Kidney epithelial cell (primary cell): ENCODE data around the gene ADAMTS16. TPM values are rescaled to one million over a fixed set of nuclear protein-coding genes. Genes with fewer than 3 reads are reported as not detected.

Experiments used
- DNase-seq: peaks from one replicate; pipeline ENCODE4 v3.0.0-alpha.2; 2010; ENCODE audit warnings: low read depth
- H3K27me3 ChIP-seq: 2 replicates; pipeline ENCODE4 v1.6.0; 2011; ENCODE audit warnings: low read length; ENCODE audit not compliant: control insufficient read depth, insufficient read depth
- H3K36me3 ChIP-seq: 2 replicates; pipeline ENCODE4 v1.5.1; 2011; ENCODE audit warnings: low read length; ENCODE audit not compliant: control insufficient read depth, insufficient read depth
- H3K4me3 ChIP-seq: 2 replicates; pipeline ENCODE4 v1.5.1; 2011; ENCODE audit warnings: low read depth, mild to moderate bottlenecking, control low read depth, low read length
- CTCF ChIP-seq: IDR thresholded peaks from 2 replicates; pipeline ENCODE4 v1.5.1; 2011; ENCODE audit warnings: mild to moderate bottlenecking, moderate library complexity, low read length, control low read depth, inconsistent platforms; ENCODE audit not compliant: insufficient read depth, poor library complexity, severe bottlenecking
- total RNA-seq: library from RNA; depleted of rRNA; stranded (reverse); fragments of >200 nt; gene quantifications from 2 replicates; pipeline ENCODE4 v1.2.3, GENCODE V29; 2015

Gene ADAMTS16
- total RNA-seq, 1 donor from 2014 or later, result 1.8 TPM

GRCh38 chr5:5105531-5105930 lies 34.6 kb upstream of the ADAMTS16 start:
- Histone ChIP-seq H3K4me3 (no peak overlapping the region), H3K27me3 (no peaks in the 10 kb centered on the region), H3K36me3 (no peaks in the 10 kb centered on the region)
- no peak for TF ChIP-seq CTCF
- DNase-seq, result no peak

- no peak overlapping the region for H3K4me3 ChIP-seq
- no peaks in the 10 kb centered on the region for H3K36me3 ChIP-seq
- H3K27me3 ChIP-seq, result no peaks in the 10 kb centered on the region
- no peak for DNase-seq
- no peak for TF ChIP-seq CTCF
Observed at GRCh38 chr5:5116956-5117355, 23.2 kb upstream of the ADAMTS16 start.

GRCh38 chr5:5122776-5123175 lies 17.4 kb upstream of the ADAMTS16 start:
- no peak for TF ChIP-seq CTCF
- DNase-seq, result no peak
- no peak overlapping the region for H3K4me3 ChIP-seq
- no peaks in the 10 kb centered on the region for H3K27me3 ChIP-seq
- H3K36me3 ChIP-seq, result no peaks in the 10 kb centered on the region

GRCh38 chr5:5124231-5124630 lies 15.9 kb upstream of the ADAMTS16 start:
- H3K27me3 ChIP-seq, result no peaks in the 10 kb centered on the region
- no peak overlapping the region for H3K4me3 ChIP-seq
- H3K36me3 ChIP-seq, result no peaks in the 10 kb centered on the region
- no peak for TF ChIP-seq CTCF
- DNase-seq, result no peak

- peak; percentile 64 for DNase-seq
- no peaks in the 10 kb centered on the region for H3K27me3 ChIP-seq
- no peak for TF ChIP-seq CTCF
- no peak overlapping the region for H3K4me3 ChIP-seq
- no peaks in the 10 kb centered on the region for H3K36me3 ChIP-seq
Observed at GRCh38 chr5:5126444-5126843, 13.7 kb upstream of the ADAMTS16 start.

GRCh38 chr5:5128766-5129165 lies 11.4 kb upstream of the ADAMTS16 start:
- no peaks in the 10 kb centered on the region for H3K27me3 ChIP-seq
- no peak overlapping the region for H3K4me3 ChIP-seq
- H3K36me3 ChIP-seq, result no peaks in the 10 kb centered on the region
- DNase-seq, result no peak
- no peak for TF ChIP-seq CTCF
